ENCODE data around the gene LONRF3. TPM values are rescaled to one million over a fixed set of nuclear protein-coding genes. Genes with fewer than 3 reads are reported as not detected.
A peak's percentile ranks its signal among the peaks of the same experiment; 100 is the strongest.
"Not testable (repeated sequence)": the region's sequence is repeated elsewhere in the genome, so short reads cannot be mapped to it uniquely, and the experiment has no call there.

The LONRF3 gene
- total RNA-seq, 2 experiments from 2014 or later = 0.50 to 0.73 TPM

DNA sequence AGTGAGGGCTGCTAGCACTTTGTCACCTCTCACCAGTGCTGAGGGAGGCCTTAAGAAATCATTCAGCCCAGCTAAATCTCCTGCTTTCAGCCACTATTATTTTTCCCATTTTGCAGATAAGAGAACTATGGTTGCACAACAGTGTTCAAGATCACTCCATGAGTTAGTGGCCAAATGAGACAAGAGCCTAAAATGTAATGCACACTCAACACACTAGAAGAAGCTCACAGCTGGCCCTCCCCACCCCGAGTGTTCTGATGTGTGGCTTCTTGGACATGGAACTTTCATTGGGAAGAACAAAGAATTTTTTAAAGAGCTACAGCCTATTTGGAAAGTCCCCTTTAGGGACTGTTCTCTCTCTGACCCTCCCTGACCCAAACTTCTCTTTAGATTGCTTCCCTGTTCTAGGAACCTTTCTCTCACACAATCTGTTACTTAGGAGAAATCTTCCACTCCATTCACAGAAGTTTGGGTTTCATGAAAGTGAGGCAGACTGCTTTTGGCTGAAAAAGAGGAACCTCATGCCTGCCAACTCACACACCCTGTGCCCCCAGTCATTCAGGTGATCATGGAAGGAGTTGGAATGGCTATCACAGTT is 54.4 kb downstream of the LONRF3 start:
- Mint-ChIP-seq H3K27ac (no peak overlapping the region), H3K4me1 (no peaks in the 10 kb centered on the region), H3K9me3 (no peaks in the 10 kb centered on the region), H3K27me3 (peaks cover 3% of the 10 kb centered on the region), H3K4me3 (no peak overlapping the region), H3K36me3 (ENCODE audit: low read depth) (no peaks in the 10 kb centered on the region)
- no peak for DNase-seq
- CTCF ChIA-PET = no interaction called here
- POLR2A ChIA-PET = no interaction called here

DNA sequence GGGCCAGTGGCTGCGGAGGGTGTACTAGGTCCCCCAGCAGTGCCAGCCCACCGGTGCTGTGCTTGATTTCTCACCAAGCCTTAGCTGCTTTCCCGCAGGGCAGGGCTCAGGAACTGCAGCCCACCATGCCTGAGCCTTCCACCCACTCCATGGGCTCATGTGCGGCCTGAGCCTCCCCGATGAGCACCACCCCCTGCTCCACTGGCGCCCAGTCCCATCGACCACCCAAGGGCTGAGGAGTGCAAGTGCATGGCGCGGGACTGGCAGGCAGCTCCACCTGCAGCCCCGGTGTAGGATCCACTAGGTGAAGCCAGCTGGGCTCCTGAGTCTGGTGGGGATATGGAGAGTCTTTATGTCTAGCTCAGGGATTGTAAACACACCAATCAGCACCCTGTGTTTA is 55.2 kb downstream of the LONRF3 start:
- H3K36me3 Mint-ChIP-seq (ENCODE audit: low read depth); CTCF ChIA-PET; POLR2A ChIA-PET; H3K4me3 Mint-ChIP-seq; H3K4me1 Mint-ChIP-seq; H3K9me3 Mint-ChIP-seq; H3K27me3 Mint-ChIP-seq; H3K27ac Mint-ChIP-seq; DNase-seq: not testable (repeated sequence)

DNA sequence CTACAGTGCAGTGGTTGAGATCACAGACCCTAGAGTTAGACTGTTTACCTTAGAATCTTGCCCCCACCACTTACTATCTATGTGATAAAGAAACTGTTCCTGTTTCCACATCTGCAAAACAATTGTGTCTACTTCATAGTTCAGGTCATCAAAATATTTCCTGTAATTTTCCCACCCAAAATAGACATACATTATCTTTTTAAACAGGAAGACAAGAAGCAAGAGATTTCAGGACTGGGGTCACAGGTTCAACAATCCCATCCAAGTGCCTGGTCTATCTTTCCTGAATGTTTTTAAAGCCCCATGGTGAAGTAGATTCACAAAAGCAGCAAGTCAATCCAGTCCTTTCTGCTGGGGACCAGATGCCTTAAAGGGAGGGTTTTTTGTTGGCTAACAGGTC is 56.6 kb downstream of the LONRF3 start:
- H3K27ac Mint-ChIP-seq = no peak overlapping the region
- no peaks in the 10 kb centered on the region for H3K4me1 Mint-ChIP-seq
- peaks cover 3% of the 10 kb centered on the region for H3K27me3 Mint-ChIP-seq
- H3K36me3 Mint-ChIP-seq (ENCODE audit: low read depth) = no peaks in the 10 kb centered on the region
- H3K9me3 Mint-ChIP-seq = no peaks in the 10 kb centered on the region
- ChIA-PET POLR2A (no interaction called here), CTCF (no interaction called here)
- H3K4me3 Mint-ChIP-seq = no peak overlapping the region
- no peak for DNase-seq

DNA sequence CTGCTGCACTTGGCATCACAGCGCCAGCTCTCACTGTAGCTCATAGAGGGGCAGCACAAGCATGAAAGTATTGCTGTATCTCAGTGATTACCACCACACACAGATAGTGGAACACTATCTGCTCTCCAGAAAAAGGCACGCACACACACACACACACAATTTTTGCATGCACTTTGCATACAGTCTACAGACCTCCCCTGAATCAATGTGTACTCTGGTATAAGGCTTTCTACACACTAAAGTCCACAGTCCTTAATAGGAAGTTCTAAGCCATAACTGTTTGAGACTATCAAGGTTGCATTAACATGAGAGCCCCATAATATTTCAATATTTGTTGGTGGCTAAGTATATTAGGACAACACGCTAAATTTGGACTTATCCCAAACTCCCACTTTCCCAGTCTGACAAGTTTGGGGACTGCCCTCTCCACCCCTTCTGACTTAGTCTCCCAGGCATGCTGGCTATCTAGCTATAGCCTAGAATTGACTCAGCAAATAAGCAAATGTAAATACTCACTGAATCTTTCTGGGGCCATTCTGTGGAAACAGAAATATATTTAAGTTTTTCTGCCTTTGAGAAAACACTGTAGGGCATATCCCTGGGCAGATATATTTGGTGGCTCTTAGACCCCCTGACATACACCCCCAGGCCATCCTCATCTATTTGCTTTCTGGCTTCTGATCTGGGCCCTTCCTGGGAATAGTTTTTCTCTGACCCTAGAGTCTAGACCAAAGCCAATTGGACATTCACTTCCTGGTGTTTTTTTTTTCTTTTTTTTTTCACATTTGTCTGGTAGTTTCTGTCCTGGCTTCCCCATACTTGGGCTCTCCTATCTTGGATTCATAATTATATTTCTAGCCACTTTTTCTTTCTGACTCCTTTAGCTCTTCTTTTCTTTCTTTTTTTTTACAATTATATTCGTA is 62.0 kb downstream of the LONRF3 start:
- H3K27ac Mint-ChIP-seq = no peak overlapping the region
- no peaks in the 10 kb centered on the region for H3K36me3 Mint-ChIP-seq (ENCODE audit: low read depth)
- no peak overlapping the region for H3K4me3 Mint-ChIP-seq
- DNase-seq = no peak
- ChIA-PET POLR2A (no interaction called here), CTCF (no interaction called here)
- H3K4me1 Mint-ChIP-seq = no peaks in the 10 kb centered on the region
- H3K9me3 Mint-ChIP-seq = no peaks in the 10 kb centered on the region
- peaks cover 3% of the 10 kb centered on the region for H3K27me3 Mint-ChIP-seq

DNA sequence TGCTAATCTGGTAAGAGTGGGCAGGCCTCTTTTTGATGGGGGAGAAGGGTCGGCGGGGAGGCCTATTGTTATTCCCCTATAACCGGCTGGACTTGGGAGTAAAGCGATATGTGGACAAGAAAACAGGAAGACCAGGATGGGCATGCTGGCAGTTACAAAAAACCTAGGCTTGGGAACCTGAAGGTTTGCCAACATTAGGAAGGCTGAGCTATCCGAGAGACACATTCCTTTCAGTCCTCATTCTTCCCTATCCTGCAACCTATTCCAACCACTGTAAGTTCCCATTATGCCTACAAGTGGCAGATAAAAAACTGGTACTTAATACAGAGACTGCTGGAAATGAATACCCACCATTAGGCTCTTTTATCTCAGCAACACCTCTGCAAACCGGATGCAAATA is 66.0 kb downstream of the LONRF3 start:
- Mint-ChIP-seq H3K36me3 (ENCODE audit: low read depth) (no peaks in the 10 kb centered on the region), H3K27me3 (no peaks in the 10 kb centered on the region), H3K4me3 (no peak overlapping the region), H3K27ac (no peak overlapping the region), H3K9me3 (no peaks in the 10 kb centered on the region), H3K4me1 (no peaks in the 10 kb centered on the region)
- ChIA-PET POLR2A (no interaction called here), CTCF (no interaction called here)
- DNase-seq = no peak

DNA sequence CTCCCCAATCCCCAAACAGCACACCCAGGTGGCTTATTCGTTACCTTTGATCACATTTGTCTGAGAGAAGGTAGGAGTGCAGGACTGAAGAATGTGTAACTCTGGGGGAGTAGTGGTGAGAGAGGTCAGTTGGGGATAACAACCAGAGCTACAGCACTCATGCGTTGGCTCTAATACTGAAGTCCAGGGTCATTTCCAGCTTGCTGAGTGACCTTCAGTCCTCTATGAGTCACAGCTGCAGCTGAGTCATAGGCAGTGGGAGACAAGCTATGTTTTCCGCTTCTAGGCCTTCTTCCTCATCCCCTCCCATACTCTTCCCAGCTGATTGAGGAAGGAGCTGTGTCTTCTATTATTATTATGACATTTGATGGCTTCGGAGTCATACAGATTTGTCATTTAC is 66.8 kb downstream of the LONRF3 start:
- no peak overlapping the region for H3K4me3 Mint-ChIP-seq
- no peak for DNase-seq
- no peaks in the 10 kb centered on the region for H3K9me3 Mint-ChIP-seq
- H3K4me1 Mint-ChIP-seq = no peaks in the 10 kb centered on the region
- ChIA-PET CTCF (no interaction called here), POLR2A (no interaction called here)
- no peaks in the 10 kb centered on the region for H3K27me3 Mint-ChIP-seq
- no peak overlapping the region for H3K27ac Mint-ChIP-seq
- H3K36me3 Mint-ChIP-seq (ENCODE audit: low read depth) = no peaks in the 10 kb centered on the region

DNA sequence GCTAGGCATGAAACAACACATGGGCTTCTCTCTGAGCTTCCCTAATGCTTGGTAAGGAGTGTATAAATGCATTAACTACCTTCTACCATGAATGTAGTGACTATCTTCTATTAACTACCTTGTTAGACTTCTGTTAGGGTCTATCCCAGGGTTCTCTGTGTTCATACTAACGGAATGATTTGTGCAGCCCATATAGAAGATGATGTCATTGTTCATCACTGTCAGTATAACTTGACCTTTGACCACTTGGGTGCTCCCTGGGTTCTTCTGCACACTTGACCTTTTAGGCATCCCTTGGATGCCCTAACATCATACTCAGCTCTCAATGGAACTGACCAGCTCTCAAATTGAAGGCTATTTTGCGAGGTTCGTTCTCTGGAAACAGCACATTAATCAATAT is 67.6 kb downstream of the LONRF3 start:
- DNase-seq = no peak
- ChIA-PET CTCF (no interaction called here), POLR2A (no interaction called here)
- Mint-ChIP-seq H3K27ac (no peak overlapping the region), H3K4me3 (no peak overlapping the region), H3K9me3 (no peaks in the 10 kb centered on the region), H3K27me3 (no peaks in the 10 kb centered on the region), H3K4me1 (no peaks in the 10 kb centered on the region), H3K36me3 (ENCODE audit: low read depth) (no peaks in the 10 kb centered on the region)

DNA sequence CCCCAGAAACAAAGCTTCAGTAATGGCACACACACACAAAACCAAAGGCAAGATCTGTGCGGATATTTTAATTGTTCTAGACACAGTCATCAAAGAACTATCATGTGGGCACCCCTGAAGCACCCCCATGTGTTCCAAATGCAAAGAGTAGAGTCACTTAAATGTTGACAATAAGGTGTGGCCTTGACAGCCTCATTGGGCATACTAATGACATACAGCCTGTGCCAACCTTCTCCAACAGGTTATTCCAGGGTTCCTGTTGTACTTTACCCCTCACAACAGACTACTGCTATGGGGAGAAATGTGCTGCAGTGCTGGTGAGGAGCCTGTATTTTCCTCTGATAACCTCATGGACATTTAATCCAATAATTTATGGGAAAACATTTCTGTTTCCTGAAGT is 68.6 kb downstream of the LONRF3 start:
- DNase-seq = no peak
- CTCF ChIA-PET = no interaction called here
- no peak overlapping the region for H3K4me3 Mint-ChIP-seq
- POLR2A ChIA-PET = no interaction called here
- no peaks in the 10 kb centered on the region for H3K36me3 Mint-ChIP-seq (ENCODE audit: low read depth)
- no peaks in the 10 kb centered on the region for H3K9me3 Mint-ChIP-seq
- H3K27me3 Mint-ChIP-seq = no peaks in the 10 kb centered on the region
- no peak overlapping the region for H3K27ac Mint-ChIP-seq
- H3K4me1 Mint-ChIP-seq = no peaks in the 10 kb centered on the region

DNA sequence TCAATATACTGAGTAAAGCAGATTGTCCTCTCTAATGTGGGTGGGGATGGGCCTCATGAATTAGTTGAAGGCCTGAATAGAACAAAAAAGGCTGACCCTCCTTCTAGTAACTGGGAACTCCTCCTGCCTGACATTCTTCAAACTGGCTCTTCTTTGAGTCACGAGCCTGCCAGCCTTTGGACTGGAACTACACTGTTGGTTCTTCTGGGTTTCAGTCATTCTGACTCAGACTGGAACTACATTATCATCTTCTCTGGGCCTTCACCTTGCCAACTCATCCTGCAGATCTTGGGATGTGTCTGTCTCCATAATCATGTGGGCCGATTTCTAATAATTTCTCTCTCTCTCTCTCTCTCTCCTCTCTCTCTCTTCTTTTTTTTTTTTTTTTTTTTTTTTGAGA is 71.5 kb downstream of the LONRF3 start:
- Mint-ChIP-seq H3K4me3 (no peak overlapping the region), H3K27me3 (peaks cover 2% of the 10 kb centered on the region), H3K36me3 (ENCODE audit: low read depth) (no peaks in the 10 kb centered on the region), H3K27ac (no peak overlapping the region), H3K9me3 (no peaks in the 10 kb centered on the region), H3K4me1 (no peaks in the 10 kb centered on the region)
- POLR2A ChIA-PET = no interaction called here
- CTCF ChIA-PET = interaction anchor here (0.7 kb wide), 1 partner anchor 204 kb away, joined by 5 read pairs; no protein-coding TSS in a partner anchor
- no peak for DNase-seq

DNA sequence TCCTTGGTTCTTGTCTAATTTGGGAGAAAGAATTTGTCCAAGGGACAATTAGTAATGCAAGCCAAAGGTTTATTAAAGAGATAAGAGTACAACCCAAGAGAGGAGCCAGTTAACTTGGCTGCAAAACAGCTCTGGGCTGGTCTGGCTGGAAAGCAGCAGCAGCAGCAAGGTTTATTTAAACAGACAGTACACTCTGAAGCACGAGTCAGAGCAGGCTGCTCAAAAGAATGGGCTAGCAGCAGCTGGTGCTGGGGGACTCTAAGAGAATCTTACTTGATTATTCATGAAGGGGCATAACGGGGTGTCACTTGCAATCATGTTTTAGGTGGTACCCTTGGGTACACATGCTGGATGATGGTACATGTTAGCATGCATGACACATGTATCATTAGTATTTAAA is 81.3 kb downstream of the LONRF3 start:
- ChIA-PET CTCF (no interaction called here), POLR2A (no interaction called here)
- no peak for DNase-seq
- Mint-ChIP-seq H3K4me1 (no peaks in the 10 kb centered on the region), H3K27me3 (peaks cover 1% of the 10 kb centered on the region), H3K36me3 (ENCODE audit: low read depth) (no peaks in the 10 kb centered on the region), H3K4me3 (no peak overlapping the region), H3K27ac (no peak overlapping the region), H3K9me3 (no peaks in the 10 kb centered on the region)

DNA sequence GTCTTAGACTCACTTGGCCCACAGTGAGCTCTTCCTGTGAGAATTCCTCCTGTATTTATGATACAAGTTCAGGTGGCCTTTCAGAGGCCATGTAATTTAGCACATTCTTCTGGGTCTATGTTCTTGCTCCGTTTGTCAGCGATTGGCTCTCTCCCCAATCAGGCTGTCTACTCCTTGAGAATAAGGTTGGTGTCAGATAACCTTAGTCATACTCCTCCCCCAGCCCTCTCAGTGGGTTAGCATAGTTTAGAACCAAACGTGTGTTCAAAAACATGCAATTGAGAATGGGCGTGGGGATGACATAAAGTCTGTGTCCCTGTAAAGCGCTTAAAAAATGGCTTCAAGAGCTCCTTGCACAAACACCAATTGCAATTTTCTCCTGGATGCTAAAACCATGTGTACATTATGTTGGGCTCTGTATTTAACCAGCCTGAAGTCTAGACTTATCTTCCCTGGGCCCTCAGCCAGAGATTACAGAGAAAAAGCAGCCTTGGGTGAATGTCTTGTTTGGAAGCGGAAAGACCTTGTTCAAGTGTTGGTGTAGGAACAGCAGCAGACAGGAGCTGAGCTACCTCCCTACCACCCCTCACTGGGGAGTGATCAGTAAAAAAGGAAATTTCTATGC is 88.4 kb downstream of the LONRF3 start:
- Mint-ChIP-seq H3K27me3 (peaks cover 7% of the 10 kb centered on the region), H3K4me1 (no peaks in the 10 kb centered on the region), H3K4me3 (no peak overlapping the region), H3K27ac (no peak overlapping the region), H3K36me3 (ENCODE audit: low read depth) (no peaks in the 10 kb centered on the region), H3K9me3 (no peaks in the 10 kb centered on the region)
- POLR2A ChIA-PET = no interaction called here
- no peak for DNase-seq
- CTCF ChIA-PET = no interaction called here

DNA sequence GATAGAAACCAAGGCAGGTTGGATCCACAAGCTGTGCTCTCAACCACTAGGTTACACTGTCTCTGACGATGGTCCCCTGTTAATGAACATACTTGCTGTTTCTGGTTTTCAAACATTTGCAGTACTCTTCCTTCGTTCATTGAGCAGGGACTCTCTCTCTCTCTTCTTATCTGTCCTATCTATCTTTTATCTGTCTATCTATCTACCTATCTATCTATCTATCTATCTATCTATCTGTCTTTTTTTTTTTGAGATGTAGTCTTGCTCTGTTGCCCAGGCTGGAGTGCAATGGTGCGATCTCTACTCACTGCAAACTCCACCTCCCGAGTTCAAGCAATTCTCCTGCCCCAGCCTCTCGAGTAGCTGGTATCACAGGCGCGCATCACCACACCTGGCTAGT is 89.0 kb downstream of the LONRF3 start:
- ChIA-PET CTCF (no interaction called here), POLR2A (no interaction called here)
- no peaks in the 10 kb centered on the region for H3K36me3 Mint-ChIP-seq (ENCODE audit: low read depth)
- DNase-seq = no peak
- no peaks in the 10 kb centered on the region for H3K9me3 Mint-ChIP-seq
- H3K27ac Mint-ChIP-seq = no peak overlapping the region
- peaks cover 7% of the 10 kb centered on the region for H3K27me3 Mint-ChIP-seq
- no peak overlapping the region for H3K4me3 Mint-ChIP-seq
- no peaks in the 10 kb centered on the region for H3K4me1 Mint-ChIP-seq

DNA sequence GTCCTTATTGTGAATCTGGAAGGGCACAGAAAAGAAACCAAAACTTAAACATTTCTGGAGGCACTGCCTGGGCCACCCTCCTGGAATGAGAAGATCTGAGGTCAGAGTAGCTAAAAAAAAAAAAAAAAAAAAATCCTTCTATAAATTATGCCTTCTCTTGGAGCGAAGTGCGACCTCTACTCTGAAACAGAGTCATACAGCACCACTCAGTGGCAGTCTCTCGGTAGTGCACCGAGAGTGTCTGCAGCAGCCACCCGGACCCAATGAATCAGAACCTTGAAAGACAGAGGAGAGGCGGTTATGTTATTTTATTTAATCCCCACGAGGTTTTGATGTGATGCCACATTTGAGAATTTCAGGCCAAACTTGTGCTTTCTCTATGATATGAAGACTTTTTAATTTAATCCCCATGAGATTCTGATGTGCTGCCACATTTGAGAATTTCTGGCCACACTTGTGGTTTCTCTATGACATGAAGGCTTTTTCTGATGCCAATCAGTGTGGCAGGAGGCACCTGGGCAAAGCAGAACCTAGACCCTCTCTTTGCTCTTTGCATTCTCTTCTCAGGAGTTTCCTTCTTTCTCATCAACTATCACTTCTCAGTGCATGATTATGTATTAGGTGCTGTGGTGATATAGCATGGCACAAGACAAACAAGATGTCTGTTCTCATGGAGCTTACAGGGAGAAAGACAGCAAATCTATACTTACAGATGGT is 92.8 kb downstream of the LONRF3 start:
- POLR2A ChIA-PET = no interaction called here

More for the DNA sequence above, 92.8 kb downstream of the LONRF3 start:
- Mint-ChIP-seq H3K9me3 (no peaks in the 10 kb centered on the region), H3K36me3 (ENCODE audit: low read depth) (no peaks in the 10 kb centered on the region), H3K4me1 (no peaks in the 10 kb centered on the region), H3K27me3 (peaks cover 2% of the 10 kb centered on the region), H3K4me3 (no peak overlapping the region), H3K27ac (no peak overlapping the region)
- DNase-seq = peak; percentile 18
- CTCF ChIA-PET = interaction anchor here (1.2 to 1.6 kb wide), 3 partner anchors 8 to 233 kb away, joined by 3 to 6 read pairs (median 3); no protein-coding TSS in a partner anchor

Measured in activated CD4-positive, alpha-beta memory T cell treated with anti-CD3 and anti-CD28 coated beads, Interleukin-2, amount 10 ng/mL, durations not matched to agents 7 days and 5 days (primary cell).